ENCODE results near the gene ING1. TPM values are rescaled to one million over a fixed set of nuclear protein-coding genes. Genes with fewer than 3 reads are reported as not detected.
"Not testable (repeated sequence)": the region's sequence is repeated elsewhere in the genome, so short reads cannot be mapped to it uniquely, and the experiment has no call there.

The ING1 gene
- total RNA-seq, 1 donor from 2014 or later = 13.2 TPM

DNA sequence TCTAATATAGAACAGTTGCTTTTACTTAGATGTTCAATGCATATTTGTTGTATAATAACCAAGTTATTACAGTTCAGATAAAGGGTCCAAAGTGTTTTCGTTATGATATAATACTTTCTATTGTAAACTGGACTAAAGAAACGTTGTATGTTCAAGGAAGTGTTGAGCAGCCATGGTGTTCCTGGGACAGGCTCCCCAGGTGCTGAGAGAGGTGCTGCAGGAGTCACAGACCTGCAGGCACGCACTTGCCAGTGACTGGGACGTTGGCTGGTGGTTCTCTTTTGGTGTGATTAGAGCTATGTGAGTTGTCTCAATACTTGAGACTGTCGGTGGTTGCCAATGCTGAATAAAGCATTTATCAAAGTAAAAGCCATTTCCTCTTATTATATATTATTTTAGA is 9.5 kb downstream of the ING1 start:
- Histone ChIP-seq H3K36me3 (peaks cover 16% of the 10 kb centered on the region), H3K4me3 (no peak overlapping the region), H3K4me1 (peaks cover 5% of the 10 kb centered on the region), H3K27me3 (no peaks in the 10 kb centered on the region), H3K27ac (no peak overlapping the region), H3K9me3 (no peaks in the 10 kb centered on the region)
- intact Hi-C loops (cut with DNase I) = no loop called here
- TF ChIP-seq CTCF (IDR thresholded peaks at IDR 0.05) = no peak
- DNase-seq (no peak), ATAC-seq (no peak)

GRCh38 chr13:110723598-110723997 is 10.1 kb downstream of the ING1 start:
- intact Hi-C loops (cut with DNase I) = no loop called here
- Histone ChIP-seq H3K4me3 (no peak overlapping the region), H3K27me3 (no peaks in the 10 kb centered on the region), H3K9me3 (no peaks in the 10 kb centered on the region), H3K36me3 (peaks cover 16% of the 10 kb centered on the region), H3K27ac (no peak overlapping the region), H3K4me1 (no peaks in the 10 kb centered on the region)
- no peak for ATAC-seq
- DNase-seq = no peak
- no peak for TF ChIP-seq CTCF (IDR thresholded peaks at IDR 0.05)

DNA sequence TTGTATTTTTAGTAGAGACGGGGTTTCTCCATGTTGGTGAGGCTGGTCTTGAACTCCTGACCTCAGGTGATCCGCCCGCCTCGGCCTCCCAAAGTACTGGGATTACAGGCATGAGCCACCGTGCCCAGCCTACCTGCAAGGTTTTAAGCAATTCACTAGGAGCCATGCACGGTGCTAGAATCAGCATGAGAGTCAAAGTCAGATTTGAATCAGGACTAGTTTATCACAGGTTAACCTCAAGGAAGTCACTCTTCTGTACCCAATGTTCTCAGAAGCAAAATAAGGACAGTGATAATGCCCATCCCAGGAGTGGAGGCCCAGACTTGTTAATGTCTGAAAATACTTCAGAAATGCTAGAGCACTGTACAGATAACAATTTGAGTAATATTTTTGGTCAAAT is 12.7 kb downstream of the ING1 start:
- H3K4me1 ChIP-seq; DNase-seq; intact Hi-C loops (cut with DNase I): not testable (repeated sequence)

DNA sequence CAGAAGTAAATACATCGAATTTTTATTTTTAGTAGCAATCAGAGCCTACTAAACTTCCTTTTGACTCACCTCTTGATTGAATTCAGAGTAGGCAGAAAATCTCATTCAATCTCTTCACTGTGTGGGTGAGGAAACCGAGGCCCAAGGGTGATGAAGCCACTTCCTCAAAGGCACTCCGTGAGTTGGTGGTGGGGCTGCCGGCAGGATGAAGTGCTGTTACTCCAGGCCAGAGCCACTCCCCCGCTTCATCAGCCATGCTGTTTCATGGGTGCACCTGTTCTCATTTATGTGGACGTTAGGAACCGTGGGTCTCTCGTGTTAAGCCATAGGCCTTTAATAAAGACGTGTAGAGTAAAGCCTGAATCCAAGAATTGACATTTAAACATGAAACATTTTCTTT is 13.2 kb downstream of the ING1 start:
- no peak for TF ChIP-seq CTCF (IDR thresholded peaks at IDR 0.05)
- H3K27me3 ChIP-seq = no peaks in the 10 kb centered on the region
- H3K4me3 ChIP-seq = no peak overlapping the region
- intact Hi-C loops (cut with DNase I) = no loop called here
- H3K4me1 ChIP-seq = no peaks in the 10 kb centered on the region
- H3K36me3 ChIP-seq = no peaks in the 10 kb centered on the region
- no peaks in the 10 kb centered on the region for H3K9me3 ChIP-seq
- ATAC-seq (peak; percentile 66), DNase-seq (no peak)
- no peak overlapping the region for H3K27ac ChIP-seq

More for the DNA sequence above, 12.7 kb downstream of the ING1 start:
- H3K4me3 ChIP-seq, H3K27me3 ChIP-seq, H3K9me3 ChIP-seq, ATAC-seq, H3K36me3 ChIP-seq, H3K27ac ChIP-seq: not testable (repeated sequence)

DNA sequence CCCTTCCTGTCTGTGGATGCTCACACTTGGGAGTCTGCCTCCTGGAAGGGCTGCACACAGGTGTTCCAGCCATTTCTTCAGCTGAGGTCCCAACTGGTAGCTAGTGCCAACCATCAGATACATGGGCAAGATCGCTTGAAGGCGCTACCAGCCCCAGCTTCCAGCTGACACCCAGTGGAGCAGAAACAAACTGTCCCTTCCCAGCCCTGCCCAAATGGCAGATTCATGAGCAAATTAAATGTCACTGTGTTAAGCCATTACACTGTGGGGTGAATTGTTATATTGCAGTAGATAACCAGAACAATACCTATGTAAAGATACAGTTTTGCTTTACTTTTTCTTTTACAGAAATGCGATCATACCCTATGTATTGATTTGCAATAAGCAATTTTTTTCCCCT is 17.6 kb downstream of the ING1 start:
- ATAC-seq = no peak
- no peak overlapping the region for H3K4me3 ChIP-seq
- no peak overlapping the region for H3K27ac ChIP-seq
- no peaks in the 10 kb centered on the region for H3K27me3 ChIP-seq
- no peaks in the 10 kb centered on the region for H3K4me1 ChIP-seq
- no peak for TF ChIP-seq CTCF (IDR thresholded peaks at IDR 0.05)
- DNase-seq = no peak
- H3K9me3 ChIP-seq = no peaks in the 10 kb centered on the region
- no peaks in the 10 kb centered on the region for H3K36me3 ChIP-seq
- intact Hi-C loops (cut with DNase I) = no loop called here

DNA sequence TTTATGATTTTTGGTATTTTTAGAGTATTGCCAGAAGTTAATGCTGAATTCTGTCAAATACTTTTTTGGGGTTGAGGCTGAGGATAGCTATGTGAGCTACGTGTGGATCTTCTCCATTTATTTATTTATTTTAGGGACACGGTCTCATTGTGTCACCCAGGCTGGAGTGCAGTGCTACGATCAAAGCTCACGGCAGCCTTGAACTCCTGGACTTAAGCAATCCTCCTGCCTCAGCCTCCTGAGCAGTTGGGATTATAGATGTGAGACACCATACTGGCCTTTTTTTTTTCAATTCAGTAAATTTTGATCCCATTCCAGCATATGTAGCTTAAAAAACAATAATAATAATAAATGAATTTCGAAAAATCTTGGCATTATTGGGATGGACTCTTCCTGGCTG is 21.1 kb downstream of the ING1 start:
- no peaks in the 10 kb centered on the region for H3K27me3 ChIP-seq
- no peak overlapping the region for H3K4me3 ChIP-seq
- H3K27ac ChIP-seq = no peak overlapping the region
- ATAC-seq = no peak
- no peaks in the 10 kb centered on the region for H3K36me3 ChIP-seq
- no peak for TF ChIP-seq CTCF (IDR thresholded peaks at IDR 0.05)
- intact Hi-C loops (cut with DNase I) = no loop called here
- no peak for DNase-seq
- no peaks in the 10 kb centered on the region for H3K9me3 ChIP-seq
- no peaks in the 10 kb centered on the region for H3K4me1 ChIP-seq
